Stimulated activated CD4-positive, alpha-beta T cell treated with anti-CD3 and anti-CD28 coated beads, Interleukin-1b, Interleukin-23, amount 100 ng/mL, for 48 hours (primary cell): Measurements from ENCODE around the gene TRAF3.
A peak's percentile ranks its signal among the peaks of the same experiment; 100 is the strongest.

Experiments
- DNase-seq: peaks from one replicate; pipeline ENCODE4 v3.0.0-alpha.2; 2020

Gene TRAF3

DNA sequence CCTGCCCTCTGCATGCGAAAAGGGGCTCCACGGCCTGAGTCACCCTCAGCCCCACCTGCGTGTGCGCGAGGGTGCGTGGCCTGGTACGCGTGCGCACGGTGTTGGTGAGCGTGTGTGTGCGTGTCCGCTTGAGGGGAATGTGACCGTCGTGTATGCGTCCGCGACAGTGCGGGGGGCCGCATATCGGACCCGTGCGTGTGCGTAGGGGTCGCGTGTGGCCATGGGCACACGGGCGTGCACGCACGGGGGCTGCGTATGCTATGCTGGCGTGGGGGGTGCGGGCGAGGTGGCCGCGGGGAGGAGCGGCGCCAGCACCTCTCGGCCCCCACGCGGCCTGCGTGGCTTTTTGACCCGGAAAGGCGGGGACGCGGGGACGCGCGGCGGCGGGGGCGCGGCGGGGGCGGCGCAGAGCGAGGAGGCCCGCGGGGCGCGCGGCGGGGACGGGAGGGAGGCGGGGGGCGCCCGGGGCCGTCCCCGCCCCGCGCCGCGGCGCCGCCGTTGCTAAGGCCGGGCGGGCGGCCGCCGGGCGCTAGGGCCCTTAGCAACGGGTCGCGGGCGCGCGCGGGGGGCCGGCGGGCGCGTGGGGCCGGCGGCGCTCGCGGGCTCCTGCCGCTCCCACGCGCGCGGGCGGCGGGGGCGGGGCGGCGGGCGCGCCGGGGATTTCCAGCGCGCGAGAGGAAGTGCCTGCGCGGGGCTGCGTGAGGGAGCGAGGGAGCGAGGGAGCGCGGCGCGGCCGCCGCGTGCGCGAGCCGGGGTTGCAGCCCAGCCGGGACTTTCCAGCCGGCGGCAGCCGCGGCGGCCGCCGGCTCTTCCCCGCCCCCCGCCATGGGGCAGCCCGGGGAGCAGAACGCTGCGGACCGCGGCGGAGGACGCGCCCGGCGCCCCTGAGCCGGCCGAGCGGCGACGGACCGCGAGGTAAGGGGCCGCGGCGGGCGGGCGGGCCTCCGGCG, at the start of gene TRAF3:
Gene TRAF3, plus strand, starts transcription at position 689 of the 950 bp plus-strand sequence. CDS start 92,753 bp downstream, outside the sequence.
- DNase-seq: peak; percentile 76

DNA sequence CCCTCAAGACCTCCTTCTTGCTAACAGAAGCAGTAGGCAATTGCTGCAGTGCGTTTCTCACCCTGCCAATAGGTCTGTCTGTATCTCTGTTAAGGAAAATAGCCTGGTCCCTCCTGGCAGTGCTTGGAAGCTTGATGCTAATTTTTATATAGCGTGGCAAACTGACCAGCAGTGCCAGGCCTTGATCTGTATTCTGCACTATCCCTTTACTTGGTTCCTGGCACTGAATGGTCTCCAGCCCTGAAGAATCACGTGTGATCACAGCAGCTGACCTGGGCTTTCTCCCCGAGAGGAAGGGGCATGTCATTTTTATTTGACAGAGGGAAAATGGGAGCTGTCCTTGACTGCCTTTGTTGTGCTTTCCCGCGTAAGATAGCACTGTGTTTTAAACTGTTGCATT, 48.7 kb upstream of the TRAF3 start:
- no peak for DNase-seq

- no peak for DNase-seq
Observed at GRCh38 chr14:102729268-102729667, 48.0 kb upstream of the TRAF3 start.

- DNase-seq: no peak
Observed at GRCh38 chr14:102729825-102730224, 47.4 kb upstream of the TRAF3 start.

DNA sequence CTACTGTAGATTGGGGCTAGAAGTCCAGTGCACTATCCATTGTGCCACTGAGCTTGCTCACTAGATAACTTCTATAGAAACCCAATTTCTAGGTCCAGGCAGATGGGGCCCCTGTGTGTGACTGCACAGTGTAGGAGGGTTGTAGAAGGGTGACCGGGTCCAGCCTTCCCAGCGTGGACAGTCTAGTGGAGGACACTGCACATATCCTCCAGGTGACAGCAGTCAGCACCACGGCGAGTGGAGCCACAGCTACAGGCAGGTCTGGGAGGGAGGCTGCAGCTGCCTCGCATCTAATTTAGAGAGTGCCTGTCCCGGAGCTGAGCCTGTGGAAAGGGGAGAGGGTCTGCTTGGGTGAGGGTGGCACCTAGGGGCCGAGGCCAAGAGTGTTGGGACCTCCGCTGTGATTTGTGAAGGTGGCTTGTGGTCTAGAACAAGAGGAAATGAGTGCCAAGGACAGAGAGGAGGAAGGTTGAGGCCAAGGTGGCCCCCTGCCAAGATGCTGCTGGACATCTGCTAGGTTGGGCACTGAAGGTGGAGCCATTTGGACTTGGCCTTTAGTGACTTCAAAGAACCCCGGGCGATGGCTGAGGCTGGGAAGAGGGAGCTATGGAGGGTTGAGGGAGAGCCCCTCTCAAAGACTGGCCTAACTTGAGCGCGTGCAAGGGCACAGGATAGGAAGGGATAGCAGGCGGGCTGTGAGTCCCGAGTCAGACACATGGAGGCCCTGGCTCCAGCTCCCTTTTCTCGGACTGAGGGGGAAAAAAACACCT, 46.0 kb upstream of the TRAF3 start:
- no peak for DNase-seq

DNA sequence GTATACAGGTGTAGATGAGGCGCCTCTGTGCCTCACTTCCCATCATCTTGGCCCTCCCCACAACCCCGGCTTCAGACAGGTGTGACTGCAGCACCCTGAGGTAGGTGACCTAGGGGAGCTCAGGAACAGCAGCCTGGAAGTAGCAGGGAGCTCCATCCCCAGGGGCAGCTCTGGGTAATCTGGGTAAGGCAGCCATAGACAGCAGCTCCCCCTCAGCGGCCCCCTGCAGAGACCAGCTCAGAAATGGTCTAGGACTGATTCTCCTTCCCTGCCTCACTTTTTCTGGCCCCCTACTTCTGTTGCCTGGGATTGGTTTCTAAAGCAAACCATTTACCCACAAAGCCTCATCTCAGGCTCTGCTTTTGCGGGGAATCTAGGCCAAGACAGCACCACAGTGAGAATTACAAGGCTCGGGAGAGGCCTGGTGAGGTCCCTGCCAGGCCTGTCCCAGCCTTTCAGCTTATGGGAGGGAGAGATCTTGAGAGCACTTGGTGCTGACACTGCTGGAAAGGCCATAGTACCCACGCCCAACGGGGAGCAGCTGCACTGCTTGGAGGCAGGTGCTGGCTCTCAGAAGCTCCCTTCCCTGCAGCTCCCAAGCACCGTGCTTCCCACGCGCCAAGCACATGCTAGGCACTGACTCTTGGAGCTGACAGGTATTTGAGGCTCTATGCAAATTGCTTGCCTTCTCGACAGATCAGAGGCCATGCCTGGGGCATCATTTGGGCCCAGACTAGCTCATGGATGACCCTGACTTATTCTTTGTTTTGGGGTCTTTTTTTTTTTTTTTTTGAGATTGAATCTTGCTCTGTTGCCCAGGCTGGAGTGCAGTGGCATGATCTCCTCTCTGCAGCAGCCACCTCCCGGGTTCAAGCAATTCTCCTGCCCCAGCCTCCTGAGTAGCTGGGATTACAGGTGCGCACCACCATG, 45.1 kb upstream of the TRAF3 start:
- no peak for DNase-seq

DNA sequence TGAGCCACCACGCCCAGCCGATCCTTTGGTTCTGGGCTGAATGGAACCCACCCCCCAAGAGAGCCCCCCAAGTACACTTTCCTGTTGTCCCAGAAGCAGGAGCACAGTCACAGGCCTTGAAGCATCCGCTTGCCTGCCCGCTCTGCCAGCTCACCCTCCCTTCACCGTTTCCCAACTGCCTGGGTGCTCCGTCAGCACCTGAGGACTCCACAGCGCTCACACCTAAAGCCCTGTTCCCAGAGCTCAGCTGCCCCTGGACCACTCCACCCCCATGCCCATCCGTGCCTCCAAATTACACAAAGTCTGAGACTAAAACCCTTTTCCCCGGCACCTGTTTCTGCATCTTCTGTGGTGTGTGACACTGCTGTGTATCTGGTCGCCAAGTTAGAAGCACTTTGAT, 44.3 kb upstream of the TRAF3 start:
- DNase-seq: no peak

DNA sequence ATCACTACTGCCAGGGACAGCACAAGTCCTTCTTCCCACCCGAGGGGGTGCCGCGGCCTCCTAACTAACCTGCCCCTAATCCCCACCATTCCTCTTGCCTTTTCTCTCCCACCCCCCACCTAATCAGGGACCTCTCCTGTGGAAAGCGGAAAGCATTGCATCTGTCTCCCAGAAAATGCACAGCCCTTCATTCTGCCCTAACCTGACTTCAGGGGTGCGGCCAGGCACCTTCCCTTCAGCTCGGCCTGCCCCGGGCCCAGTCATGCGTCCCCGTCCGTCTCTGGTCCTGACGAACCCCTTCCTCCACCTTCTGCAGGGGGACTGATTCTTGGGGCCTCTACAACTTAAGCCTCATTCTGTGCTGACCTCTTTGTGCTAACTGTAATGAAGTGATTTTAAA, 43.9 kb upstream of the TRAF3 start:
- no peak for DNase-seq

GRCh38 chr14:102734436-102734835, 42.8 kb upstream of the TRAF3 start:
- no peak for DNase-seq

DNA sequence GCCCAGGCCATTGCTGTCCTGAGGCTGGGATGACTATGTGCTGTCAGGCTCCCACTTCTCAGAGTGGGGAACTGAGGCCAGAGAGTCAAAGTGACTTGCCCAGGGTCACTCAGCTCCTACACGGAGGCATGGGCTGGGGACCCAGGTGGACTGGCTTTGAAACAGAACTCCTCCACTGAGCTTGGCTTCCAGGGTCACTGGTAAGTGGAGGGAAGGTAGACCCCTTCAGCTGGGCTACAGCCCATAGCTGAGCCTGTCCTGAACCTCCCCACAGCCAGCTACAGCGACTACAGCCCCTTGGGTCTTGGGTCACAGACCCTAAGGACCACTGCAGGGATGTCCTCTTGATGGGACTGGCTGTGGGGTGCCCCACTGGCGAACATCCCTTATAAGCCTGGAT, 40.3 kb upstream of the TRAF3 start:
- no peak for DNase-seq

GRCh38 chr14:102737402-102738372, 39.6 kb upstream of the TRAF3 start:
- no peak for DNase-seq

GRCh38 chr14:102738373-102739189, 38.7 kb upstream of the TRAF3 start:
- DNase-seq: no peak

DNA sequence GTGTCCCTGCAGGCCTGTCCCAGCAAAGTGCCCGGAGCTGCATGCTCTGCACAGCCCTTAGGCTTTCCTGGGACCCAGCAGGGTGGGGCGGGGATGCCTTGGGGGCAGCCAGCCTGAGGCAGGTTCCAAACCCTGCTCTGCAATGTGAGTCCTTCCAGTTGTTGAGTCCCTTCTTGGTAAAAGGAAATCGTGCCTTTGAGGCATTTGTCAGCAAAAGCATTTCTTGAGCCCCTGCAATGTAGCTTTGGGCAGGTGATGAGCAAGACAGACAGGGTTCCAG, 38.1 kb upstream of the TRAF3 start:
- no peak for DNase-seq

GRCh38 chr14:102746634-102747438, 30.4 kb upstream of the TRAF3 start:
- no peak for DNase-seq

DNA sequence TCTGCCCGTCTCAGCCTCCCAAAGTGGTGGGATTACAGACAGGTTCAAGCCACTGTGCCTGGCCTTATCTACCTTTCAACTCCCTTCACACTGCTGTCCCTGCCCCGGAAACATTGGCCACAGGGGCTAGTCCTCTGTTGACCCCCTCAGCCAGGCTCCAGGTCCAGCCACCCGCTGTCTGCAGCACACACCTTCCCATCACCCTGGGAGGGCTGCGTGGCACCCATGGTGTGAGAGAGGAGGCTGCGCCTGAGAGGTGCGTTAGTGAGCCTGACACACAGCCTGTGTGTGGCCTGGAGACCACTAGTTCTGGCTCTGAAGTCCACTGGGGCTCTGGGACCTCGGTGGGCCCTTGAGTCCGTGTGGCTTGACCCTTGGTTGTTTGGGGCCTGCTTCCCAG, 28.4 kb upstream of the TRAF3 start:
- DNase-seq: no peak

- DNase-seq: no peak
Observed at GRCh38 chr14:102749393-102750305, 27.6 kb upstream of the TRAF3 start.

DNA sequence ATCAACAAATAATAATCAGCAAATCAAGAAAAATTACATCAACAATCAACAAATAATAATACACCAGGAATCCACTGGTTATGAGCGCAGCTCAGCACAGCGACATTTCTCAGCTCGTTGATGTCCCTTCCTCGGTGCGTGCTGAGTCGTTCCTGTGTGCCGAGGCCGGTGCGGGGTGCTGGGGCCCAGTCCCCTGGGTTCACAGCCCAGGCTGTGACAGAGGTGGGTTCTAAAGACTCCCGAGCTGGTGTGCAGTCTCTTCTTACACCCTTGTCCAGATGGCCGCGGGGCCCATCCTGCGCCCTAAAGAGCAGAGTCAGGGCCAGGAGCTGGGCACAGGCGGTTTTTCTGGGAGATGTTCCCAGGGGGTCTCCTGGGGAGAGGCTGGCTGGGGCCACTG, 26.9 kb upstream of the TRAF3 start:
- DNase-seq: no peak

DNA sequence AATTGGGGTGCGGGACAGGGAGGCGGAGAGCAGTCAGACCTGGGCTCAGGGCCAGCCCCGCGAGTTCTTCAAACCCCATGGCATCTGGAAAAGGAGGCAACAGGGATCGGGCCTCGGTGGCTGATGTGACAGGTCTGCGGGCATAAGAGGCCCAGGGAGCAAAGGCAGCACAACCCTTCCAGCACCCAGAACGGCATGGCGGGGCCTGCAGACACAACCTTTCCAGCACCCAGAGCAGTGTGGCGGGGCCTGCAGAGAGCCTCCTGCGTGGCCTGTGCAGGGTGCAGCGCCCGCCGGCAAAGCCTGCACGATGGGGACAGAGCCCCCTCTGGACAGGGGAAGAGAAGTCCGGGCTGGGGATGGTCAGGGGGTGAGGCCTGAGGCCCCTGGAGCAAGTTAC, 26.2 kb upstream of the TRAF3 start:
- DNase-seq: no peak
